ENCODE results near the gene ZSWIM8. TPM values are rescaled to one million over a fixed set of nuclear protein-coding genes. Genes with fewer than 3 reads are reported as not detected.
"Not testable (repeated sequence)": the region's sequence is repeated elsewhere in the genome, so short reads cannot be mapped to it uniquely, and the experiment has no call there.

The ZSWIM8 gene
- polyA plus RNA-seq, 1 donor, result 65.4 TPM

DNA sequence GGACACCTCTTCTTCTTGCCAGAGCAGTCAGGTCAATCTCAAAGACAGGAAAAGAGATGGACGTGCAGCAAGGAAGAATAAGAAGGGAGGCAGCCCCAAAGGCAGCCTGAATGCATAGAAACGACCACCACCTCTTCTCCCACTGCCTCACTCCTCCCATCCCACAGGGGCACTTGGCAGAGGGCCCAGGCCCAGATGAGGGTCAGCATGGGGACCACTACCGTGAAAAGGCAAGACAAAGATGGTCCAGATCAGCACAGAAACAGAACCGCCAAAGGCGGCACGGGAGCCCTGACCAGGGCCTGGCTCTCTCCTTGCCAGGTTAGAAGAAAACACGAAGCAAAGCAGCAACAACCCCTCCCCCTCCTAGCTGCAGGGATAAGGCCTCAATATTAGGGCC, 27.9 kb downstream of the ZSWIM8 start:
- no peak for DNase-seq (ENCODE audit: low read depth)

DNA sequence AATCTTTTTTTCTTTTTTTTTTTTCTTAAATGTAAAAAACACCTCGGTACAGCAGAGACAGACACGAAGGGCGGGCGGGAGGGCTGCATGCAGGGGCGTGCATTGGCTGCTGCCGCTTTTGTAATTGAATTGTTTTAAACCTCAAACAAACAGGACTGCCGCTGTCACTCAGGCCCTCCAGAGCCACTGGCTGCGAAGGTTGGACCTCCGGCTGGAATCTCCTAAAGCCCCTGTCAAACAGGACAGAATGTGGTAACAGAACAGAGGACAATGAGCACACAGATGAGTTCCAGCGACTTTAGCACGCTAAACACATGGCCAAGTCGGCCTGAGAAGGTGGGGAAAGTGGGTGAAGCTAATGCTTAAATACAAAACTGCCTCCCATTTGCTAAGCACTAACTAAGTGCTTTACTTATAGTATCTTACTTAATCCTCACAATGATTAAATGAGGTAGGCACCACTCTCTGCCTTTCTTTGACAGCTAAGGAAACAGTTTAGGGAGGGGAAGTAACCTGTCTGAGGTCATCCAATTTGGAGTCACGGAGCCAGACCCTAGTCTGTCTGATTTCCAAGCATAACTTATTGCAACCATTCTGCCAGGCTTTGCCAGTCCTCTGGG, 29.0 kb downstream of the ZSWIM8 start:
- no peak for DNase-seq (ENCODE audit: low read depth)

DNA sequence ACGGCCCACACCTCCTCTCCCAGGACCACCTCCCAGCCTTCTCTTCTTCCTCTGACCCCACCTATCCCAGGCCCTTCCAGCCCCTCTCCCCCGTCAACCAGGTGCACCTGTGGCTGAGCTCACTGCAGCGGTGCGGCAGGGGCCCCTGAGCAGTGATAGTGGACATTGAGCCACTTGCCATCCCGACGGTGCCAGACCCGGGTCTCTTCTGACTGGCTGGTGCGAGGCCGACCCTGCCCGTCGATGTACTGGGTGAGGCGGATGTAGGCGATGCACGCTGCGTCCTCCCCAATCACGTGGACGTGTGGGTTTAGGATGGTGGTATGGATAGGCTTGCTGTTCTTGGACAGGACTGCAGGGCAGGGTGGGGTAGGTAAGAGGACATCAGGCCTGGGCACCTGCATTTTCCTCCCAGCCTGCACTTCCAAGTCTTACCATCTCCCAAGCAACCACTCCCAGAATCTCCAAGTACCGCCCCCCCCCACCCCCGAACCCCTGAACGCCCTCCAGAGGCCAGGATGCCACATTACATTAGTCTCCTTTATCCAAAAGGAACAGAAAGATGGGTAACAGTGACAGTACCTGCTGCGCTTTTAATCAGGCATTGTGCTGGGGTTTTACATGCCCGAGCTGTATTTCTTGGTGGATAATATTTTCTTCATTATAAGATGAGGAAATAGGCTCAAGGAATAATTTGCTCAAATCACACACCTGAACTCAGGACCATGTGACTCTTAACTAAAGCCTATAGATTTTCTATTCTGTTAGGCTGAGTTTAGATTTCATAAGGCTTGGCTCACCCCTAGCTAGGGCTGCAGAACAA, 29.7 kb downstream of the ZSWIM8 start:
- no peak for DNase-seq (ENCODE audit: low read depth)

DNA sequence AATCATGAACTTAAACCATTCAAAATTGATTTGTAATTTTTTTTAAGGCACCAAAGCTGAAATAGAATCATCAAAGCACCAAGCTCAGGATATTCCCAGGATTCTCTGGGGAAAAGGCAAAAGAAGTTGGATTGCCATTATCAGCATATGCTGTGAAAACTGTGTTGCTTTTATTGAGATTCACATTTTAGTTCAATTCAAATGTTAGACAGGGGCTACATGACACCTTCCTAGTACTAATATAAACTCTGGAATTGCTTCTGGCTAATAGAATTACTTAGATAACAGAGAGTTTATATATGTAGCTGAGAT, 30.3 kb downstream of the ZSWIM8 start:
- DNase-seq (ENCODE audit: low read depth), result no peak

DNA sequence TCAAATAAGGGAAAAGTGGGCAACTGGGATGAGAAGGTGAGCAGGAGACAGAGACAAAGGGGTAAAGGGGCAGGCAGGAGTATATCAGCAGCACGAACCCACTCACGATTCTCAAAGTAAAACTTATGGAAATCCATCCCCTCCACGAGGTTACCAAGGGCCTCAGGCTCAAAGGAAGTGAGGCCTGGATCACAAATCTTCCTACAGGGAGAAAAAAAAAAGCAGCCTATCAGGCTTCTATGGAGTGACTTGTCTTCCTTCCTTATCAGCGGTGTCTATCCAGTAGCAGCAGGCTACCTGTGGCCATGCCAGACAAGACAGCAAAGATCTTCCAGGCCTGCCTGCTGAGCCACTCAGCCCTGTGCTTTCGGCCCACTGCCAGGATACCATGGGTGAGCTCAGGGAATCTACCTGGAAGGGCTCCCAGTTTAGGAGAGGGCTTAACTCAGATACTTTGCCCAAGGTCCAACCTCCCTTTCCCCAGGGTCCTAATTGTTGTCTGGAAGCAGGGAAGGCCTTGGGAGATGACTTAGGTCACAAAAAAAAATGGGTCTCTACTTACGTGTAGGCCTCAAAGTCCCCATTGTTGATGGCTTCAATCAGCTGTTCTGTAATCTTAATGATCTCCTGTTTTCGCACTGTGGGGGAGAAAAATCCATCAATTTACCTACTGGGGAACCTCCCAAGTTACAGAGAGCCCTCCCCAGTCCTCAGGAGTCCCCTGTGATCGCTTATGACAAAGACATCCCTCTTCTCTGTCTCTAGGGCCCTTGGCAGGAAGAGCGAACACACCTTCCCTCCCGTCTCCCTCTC, 31.7 kb downstream of the ZSWIM8 start:
- no peak for DNase-seq (ENCODE audit: low read depth)

DNA sequence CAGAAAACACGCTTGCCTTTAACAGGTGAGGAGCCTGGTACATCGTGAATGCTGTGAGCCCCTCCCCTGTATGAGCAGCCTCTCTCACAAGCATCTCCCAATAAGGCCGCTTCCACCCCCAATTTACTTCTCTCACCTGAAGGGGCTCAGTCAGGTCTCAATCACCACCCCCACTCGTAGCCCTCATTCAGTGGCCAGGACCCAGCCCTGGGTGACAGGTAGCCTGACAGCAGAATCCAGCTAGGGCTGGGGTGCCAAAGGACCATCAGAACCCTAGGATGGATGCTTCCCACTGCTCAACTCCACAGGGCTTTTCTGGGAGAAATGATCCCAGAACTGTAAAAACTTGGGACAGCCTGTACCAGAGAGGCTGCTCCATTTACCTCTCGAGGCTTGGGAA, 32.4 kb downstream of the ZSWIM8 start:
- DNase-seq (ENCODE audit: low read depth), result no peak

DNA sequence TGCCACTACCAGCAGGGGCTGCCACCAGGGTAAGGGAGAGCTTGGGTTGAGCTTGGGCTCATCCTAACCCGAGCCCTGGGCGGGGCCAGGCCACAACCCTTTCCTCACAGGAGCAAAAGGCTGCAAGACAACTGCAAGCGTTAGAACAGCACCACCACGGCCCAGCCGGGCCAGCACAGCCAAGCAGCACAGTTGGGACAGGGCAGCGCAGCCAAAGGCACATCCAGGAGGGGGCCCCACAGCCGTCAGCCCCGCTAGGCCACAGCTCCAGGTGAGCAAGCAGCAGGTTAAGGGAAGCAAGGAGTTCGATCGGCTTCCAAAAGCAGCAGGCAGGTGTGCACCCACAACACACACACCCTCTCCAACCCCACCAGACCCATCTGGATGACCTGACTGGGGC, 33.0 kb downstream of the ZSWIM8 start:
- no peak for DNase-seq (ENCODE audit: low read depth)

DNA sequence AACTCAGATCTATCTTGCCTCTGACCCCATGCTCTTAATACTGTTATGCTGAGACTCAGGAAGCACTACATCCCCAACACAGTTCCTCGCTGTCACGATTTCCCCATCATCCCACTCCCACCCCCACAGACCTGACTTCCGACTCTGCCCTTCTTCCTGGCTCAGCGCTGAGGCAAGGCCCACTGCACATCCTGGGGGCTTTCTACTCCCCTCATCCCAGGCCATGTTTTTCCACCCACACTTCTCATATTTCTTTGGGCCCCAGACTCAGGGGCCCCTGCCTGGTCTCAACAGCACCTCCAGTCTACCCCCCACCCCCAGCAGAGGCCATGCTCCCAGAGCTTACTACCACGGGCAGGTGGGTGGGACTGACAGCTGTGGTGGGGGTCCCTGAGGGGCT, 33.7 kb downstream of the ZSWIM8 start:
- no peak for DNase-seq (ENCODE audit: low read depth)

DNA sequence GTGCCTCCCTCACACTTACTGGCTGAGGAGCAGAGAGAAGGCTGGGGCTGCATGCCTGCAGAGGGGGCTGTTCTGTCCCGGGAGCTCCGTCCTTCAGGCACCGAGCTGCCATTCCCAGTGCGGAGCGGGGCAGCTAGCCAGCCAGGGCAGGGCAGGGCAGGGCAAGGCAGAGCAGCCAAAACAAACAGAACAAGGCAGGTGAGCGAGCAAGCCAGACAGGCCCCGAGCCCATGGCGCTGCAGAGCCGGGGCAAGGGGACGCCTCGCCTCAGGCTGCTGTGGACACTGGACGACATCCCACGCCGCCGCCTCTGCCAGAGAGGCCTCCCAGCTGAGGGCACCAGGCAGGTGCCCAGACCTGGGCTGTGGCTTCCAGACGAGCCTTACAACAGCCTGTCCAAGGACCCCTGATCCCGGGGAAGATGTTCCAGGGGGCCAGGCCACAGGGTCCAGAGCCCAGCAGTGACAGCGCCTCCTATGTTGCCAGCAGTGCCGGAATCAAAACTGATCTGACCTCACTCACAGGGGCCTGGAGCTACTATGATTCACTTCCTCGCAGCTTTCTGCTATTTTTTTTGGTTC, 34.2 kb downstream of the ZSWIM8 start:
- DNase-seq (ENCODE audit: low read depth), result no peak

DNA sequence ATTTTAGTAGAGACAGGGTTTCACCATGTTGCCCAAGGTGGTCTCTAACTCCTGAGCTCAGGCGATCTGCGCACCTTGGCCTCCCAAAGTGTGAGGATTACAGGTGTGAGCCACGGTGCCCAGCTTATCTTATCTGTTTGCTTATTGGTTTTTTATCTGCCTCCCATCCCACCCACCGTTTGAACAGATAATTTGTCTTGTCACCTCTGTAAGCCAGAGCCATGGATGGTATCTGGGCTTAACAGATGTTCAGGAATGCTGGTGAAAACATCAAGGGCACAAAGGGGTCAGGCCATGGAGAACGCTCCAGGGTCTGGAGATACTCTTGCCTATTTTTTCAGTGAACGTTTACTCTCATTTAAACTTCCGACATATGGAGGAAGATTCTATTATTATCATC, 38.0 kb downstream of the ZSWIM8 start:
- no peak for DNase-seq (ENCODE audit: low read depth)

DNA sequence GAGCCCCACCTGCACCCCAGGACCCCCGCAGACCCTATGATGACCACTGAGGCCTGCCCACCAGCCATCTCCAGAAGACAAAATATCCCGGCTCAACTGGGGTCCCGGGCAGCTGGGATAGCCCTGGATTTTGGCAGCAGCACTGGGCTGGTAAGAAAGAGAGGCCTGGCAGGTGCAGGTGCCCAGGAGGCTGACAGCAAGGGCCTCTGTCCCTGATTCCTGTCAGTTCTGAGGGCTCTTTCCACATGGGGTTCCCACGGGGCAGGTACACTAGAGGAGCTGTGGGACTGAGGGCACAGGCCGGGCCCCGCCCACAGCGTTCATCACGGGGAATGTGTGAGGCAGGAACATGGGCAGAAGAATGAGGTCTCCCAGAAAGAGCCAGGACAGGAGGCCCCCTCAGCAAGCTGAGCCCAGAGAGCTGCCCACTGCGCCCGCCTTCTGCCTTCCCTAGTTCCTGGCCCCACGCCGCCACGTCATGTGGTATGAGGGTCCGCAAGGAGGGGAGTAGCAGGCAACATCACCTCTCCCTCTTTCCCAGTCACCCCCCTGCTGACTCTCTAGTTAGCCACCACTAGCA, 38.8 kb downstream of the ZSWIM8 start:
- no peak for DNase-seq (ENCODE audit: low read depth)

DNA sequence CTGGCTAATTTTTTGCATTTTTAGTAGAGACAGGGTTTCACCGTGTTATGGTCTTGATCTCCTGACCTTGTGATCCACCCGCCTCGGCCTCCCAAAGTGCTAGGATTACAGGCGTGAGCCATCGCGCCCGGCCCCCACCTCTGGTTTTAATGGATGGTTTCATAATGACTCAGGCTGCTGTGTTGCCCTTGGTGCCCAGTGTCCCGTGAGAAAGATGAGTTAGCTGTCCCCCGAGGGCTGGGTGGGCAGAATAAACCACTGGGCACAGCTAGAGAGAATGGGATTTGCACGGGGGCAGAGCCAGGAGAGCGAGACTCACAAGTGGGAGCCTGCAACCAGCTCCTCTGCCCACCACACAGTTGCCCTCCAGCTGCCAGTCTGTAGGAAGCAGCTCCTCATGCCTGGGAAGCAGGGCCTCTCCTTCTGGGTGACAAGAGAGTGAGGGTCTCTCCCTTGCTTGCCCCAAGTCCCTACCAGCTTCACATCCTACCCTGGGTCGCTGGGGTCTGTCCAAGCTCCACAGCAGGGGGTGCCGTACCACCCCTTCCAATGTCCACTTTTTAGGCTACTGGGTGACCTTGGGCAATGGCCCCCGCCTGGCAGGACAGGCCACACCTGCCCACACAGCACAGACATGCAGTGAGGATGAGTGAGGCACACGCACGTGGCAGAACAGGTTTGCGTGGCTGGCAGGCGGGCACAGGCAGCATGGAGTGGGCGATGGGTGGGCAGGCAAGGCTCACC, 42.1 kb downstream of the ZSWIM8 start:
- no peak for DNase-seq (ENCODE audit: low read depth)

DNA sequence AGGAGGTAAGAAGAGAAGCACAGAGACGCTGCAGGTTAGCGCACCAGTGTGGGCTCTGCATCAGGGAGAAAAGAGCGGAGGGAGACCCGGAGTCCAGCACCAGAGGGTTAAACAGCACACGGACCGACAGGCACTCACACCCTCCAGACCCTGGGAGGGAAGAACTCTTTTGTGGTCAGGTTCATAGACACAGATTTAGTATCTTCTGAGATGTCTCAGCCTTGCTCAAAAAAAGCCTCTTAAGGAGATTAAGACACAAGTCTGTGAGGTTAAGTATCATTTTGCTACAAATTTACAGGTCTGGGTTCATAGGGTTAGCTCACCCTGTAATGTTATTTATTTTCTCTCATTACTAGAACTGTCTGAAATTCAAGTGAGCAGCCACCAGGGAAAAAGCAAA, 42.8 kb downstream of the ZSWIM8 start:
- DNase-seq (ENCODE audit: low read depth), result no peak

DNA sequence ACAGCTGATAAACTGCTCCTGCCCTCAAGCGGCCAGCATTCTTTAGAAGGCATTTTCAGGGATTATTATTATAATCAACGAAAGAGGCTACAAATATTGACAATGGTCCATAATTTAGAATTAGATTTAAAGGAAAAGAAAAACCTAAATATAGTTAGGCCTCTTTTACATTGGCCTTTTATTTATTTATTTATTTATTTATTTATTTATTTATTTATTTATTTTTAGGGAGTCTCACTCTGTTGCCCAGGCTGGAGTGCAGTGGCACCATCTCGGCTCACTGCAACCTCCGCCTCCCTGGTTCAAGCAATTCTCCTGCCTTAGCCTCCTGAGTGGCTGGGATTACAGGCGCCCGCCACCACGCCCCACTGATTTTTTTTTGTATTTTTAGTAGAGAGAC, 43.7 kb downstream of the ZSWIM8 start:
- DNase-seq (ENCODE audit: low read depth), result not testable (repeated sequence)

DNA sequence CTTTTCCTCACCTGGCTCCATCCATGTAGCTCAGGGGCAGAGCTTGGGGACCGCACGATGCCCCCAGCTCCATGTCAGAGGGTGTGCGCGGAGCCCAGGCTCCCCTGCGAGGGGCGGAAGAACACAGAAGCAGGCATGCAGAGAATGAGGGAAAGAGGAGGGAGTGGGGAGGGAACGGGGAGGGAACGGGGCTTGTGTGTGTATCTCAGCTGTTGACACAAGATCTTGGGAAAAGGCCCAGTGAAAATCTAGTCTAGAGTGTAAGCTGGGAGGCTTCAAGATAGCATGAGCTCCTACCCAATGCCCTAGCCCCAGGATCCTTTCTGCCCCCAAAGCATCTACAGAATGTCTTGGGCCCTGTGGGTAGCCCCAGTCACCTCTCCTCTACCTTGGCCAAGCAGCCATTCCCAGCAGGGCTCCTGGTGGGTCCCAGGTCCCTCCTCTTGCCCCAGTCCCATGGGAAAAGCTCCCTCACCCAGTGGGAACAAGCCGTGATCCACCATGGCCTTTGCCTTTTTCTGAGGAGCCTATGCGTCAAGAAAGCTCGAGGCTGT, 51.1 kb downstream of the ZSWIM8 start:
- DNase-seq (ENCODE audit: low read depth), result no peak

DNA sequence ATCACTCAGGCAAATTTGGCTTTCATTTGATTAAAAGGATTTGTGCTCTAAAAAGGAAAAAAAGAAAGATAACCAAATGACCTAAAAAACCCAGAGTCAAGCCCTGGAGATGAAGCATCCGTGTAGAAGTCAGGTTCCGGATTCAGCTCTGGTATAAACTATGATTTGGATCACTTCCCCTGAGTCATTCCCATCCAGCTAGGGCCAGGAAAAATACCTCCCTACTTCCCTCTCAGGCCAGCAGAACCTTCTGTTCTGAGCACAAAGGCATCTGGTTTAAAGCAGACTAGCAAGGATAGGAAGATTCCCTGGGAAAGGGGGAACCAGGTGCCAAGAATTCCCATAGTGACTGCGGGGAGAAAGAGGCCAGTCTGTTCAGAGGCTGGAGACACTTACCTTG, 51.7 kb downstream of the ZSWIM8 start:
- DNase-seq (ENCODE audit: low read depth), result no peak

DNA sequence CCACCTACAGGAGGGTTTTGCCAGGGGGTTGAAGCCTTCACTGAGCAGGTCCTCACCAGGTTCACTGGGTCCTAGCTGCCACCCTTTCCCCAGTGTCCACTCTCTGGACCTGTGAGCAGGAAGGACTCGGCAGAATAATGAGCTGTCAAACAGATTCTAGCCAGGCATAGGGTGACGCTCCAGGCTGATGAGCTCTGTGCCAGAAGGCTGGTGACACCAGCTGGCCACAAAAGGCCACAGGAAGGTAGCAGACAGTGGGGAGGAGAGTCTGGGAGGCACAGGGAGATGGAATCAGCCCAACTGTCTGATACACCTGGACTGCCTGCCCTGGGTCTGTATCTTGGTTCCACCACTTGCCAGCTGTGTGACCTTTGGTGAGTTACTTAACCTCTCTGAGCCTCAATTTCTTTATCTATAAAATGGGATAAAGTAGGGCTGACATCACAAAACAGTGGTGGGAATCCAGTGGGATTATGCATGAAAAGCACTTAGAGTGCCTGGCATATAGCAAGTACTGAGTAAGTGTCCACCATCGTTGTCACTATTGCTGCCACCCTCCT, 52.7 kb downstream of the ZSWIM8 start:
- DNase-seq (ENCODE audit: low read depth), result no peak

DNA sequence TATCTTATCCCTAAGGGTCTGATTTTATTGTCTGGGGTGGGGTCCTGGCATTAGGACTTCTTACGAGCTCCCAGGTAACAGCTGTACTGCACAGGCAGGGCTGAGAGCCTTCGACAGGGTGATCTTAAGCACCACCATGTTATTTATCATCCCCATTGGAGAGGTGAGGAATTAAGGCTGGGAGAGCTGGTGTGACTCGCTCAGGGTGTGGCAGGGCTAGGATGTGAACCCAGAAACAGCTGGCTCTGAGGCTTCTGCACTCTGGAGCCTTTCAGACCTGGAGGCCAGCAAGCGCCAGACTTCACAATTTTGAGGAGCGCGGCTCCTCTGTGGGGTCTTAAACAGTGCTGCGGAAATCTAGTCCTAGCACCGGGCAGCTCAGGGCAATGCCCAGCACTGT, 53.4 kb downstream of the ZSWIM8 start:
- no peak for DNase-seq (ENCODE audit: low read depth)

DNA sequence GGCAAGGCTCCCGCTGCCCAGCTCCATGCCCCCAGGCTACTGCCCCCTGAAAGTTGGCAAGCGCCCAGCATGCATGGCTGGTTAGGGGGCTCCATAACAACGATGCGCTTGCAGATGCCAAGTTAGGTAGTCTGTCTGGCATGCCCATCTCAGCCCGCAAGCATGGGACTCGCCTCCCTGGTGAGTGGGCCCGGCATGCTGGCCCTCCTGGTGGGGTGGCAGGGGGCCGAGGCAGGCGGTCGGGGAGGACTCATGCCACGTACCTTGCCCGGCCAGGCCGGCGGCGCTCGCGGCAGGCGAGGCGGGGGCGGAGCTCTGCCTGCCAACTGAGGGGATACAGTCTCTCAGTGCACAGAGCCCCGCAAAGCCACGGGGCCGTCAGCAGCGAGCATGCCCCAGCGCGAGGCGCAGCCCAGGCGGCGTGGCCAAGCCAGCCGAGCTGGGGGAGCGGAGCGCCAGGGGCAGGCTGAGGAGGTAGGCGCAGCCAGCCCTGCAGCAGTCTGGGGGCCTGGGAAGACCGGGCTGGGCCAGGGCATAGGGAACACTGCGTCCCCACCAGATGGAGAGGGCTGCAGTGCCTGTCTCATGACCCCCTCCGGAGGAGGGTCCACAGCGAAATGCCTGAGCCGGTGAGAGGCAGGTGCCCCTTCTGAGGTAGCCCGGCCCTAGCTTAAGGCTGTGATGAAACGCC, 54.0 kb downstream of the ZSWIM8 start:
- DNase-seq (ENCODE audit: low read depth), result no peak

DNA sequence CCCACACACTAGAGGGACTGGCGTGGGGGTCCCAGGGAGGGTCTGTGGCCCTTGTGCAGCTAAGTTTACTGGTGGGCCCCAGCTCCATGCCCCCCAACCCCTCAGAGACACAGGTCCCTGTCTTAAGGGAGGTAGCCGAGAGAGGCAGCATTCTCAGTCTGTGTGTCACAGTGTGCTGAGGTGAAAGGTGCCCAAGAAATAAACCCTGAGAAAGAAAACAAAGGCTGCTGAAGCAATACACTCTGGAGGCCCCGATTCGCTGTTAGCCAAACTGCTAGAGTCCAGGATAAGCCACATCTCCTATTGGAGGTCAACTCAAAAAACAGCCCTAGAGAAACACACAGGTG, 54.6 kb downstream of the ZSWIM8 start:
- no peak for DNase-seq (ENCODE audit: low read depth)

Measured in forelimb muscle (tissue), 1 donor.